Measurements from ENCODE around the gene CAMK1G.

CAMK1G gene

DNA sequence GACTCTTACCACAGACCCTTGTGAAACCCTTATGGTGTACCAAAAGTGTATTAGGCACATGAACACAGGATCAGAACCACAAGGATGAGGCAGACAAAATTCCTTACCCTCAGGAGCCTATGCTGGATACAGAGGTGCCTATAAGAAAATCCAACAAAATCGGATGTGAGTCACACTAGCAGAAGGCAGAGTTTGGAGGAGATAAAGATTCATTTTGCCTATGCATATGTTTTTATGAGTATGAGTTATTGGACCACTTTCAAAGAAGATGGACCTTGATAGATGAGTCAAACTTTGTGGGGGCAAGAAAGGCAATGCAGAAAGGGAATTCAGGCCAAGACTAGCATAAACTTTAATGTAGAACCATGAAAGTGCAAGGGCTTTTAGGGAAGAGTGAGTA is 17.0 kb downstream of the CAMK1G start:
- no peak for DNase-seq (ENCODE audit: low read depth in 2 of 2)

DNA sequence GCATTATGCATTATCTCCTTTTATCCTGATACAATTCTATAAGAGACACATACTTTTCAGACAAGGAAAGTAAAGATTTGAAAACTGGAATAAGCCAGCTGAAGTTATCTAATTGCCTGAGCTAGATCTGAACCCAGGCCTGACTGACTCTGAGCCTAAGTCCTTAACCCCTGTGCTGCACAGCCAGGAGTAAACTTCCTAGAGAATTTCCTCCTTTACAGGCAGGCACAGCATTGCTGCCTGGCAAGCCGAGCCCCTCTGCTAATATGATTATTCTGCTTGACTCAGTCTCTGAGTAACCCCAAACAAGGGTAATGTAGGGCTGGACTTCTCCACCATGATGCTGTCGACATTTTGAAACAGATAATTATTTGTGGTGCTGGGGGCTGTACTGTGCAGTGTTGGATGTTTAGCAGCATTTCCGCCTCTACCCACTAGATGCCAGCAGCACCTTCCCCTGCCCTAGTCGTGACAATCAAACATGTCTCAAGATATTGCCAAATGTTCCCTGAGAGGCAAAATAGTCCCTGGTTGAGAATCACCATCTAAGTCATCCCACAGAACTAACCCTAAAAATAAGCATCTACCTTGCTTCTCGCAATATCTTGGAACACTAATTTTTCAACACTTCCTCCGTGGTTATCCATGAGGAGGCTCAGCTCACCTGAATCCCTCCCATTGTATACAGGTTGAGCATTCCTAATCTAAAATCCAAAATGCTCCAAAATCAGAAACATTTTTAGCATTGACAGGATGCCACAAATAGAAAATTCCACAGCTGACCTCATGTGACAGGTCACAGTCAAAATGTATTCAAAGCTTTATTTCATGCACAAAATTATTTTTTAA is 18.5 kb downstream of the CAMK1G start:
- peak in 1 of 2 donors; percentile 16 for DNase-seq (ENCODE audit: low read depth in 2 of 2)

- DNase-seq (ENCODE audit: low read depth in 2 of 2): no peak
Measured at GRCh38 chr1:209603877-209604276, 20.4 kb downstream of the CAMK1G start.

DNA sequence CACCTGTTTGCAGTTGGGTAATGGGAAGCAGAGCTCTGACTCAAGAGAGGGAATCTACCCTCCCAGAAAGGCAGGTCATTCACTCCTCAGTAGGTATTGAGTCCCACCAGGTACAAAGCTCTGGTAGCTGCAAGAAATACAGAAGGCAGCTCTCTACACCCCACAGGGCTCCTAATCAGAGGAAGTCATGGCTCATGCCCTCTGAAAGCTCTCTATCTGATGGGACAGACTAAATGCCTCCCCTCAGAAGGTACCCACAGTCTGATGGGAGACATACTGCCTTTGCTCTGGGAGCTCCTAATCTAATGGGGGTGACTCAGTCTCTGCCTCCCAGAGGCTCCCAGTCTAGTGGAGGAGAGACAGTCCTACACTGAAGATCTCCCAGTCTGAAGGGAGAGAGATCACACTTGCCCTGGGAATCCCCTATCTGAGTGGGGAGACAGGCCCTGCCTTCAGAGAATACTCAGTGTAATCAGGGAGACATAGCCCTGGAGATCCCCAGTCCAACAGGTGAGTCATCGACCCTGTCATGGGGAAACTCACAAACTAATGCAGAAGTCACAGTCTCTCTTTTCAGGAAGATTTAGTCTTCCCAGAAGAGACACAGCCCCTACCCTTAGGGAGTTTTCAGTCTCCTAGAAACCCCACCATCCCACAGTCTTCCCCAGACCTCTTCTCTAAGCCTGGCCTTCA is 23.7 kb downstream of the CAMK1G start:
- DNase-seq (ENCODE audit: low read depth in 2 of 2): peak in 1 of 2 donors; percentile 12

DNA sequence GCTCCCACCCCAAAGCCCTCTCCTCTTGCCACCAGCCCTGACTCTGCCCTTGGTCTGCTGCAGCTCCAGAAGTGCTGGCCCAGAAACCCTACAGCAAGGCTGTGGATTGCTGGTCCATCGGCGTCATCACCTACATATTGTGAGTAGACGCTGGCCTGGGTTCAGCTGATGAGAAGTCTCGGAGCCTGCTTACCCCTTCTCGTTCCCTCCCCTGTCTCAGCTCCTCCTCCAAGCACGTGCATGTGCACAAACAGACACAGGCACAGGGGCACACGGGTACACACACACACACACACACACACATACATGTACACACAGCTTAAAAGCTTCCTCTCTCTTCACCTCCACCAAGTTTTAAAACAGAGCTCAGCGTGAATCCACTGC is 24.3 kb downstream of the CAMK1G start:
- DNase-seq (ENCODE audit: low read depth in 2 of 2): no peak

- no peak for DNase-seq (ENCODE audit: low read depth in 2 of 2)
Measured at GRCh38 chr1:209609041-209609790, 25.7 kb downstream of the CAMK1G start.

DNA sequence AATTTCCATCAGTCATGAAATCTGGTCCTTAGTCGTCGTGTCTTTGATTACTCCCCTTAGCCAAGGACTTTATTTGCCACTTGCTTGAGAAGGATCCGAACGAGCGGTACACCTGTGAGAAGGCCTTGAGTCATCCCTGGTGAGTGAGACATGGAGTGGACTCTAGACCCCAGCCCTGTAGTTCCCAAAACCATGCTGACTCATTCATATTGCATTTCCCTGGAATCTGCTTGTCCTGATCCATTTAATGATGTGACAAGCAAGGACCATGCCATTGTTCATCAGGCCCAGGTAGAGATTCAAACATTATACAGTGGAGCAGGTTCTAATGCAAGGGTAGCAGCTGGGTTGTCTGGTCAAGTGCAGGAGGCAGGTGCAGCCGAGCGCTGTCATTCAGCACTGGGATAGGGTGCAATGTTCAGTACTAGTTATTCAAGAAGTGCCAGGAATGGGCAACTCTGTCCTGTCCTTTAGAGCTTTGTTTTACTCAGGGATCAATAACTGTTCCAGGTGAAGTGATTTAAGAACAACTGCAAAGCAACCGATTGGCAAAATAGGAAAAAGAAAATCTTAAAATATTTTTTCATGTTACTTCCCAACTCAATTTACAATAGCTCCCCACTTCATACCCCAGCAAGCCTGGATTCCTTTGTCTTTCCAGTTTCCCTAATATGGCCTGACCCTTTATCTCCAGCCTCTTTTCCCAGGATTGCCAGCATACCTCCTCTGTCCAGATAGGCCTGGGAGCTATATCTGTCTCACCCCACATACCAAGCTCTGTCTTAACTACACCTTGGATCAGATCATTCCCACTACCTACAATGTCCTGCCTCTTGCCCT is 26.5 kb downstream of the CAMK1G start:
- DNase-seq (ENCODE audit: low read depth in 2 of 2): no peak

DNA sequence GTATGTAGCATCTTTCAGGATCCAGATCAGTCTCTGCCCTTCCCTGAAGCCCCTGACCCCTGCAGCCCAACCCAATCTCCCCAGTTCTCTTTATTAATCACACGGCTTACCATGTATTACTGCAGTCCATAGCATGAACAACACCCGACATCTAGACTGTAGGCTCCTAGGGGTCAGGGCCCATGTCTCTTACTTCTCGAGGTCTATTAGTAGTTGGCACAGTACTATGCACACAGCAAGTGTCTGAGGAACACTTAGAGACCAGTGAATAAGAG is 27.1 kb downstream of the CAMK1G start:
- no peak for DNase-seq (ENCODE audit: low read depth in 2 of 2)

DNA sequence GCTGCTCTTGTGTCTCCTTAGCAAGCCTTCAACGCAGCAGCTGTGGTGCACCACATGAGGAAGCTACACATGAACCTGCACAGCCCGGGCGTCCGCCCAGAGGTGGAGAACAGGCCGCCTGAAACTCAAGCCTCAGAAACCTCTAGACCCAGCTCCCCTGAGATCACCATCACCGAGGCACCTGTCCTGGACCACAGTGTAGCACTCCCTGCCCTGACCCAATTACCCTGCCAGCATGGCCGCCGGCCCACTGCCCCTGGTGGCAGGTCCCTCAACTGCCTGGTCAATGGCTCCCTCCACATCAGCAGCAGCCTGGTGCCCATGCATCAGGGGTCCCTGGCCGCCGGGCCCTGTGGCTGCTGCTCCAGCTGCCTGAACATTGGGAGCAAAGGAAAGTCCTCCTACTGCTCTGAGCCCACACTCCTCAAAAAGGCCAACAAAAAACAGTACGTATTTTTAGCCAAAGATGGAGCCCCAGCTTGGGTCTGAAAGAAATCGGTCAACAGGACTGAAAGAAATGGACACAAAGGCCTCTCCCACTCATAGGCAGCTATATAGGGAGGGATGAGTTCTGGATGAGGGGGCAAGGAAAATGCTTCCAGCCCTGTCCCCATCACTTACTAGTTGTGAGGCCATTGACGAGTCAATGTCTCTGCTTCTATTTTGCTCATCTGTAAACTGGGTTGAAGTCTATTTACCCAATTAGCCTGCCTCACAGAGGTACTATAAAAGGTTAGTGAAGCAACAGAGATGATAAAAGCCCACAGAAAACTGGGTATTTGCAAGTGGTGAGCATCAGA is 28.5 kb downstream of the CAMK1G start:
- DNase-seq (ENCODE audit: low read depth in 2 of 2): no peak

GRCh38 chr1:209612646-209613399 is 29.3 kb downstream of the CAMK1G start:
- no peak for DNase-seq (ENCODE audit: low read depth in 2 of 2)

GRCh38 chr1:209613400-209614150 is 30.1 kb downstream of the CAMK1G start:
- DNase-seq (ENCODE audit: low read depth in 2 of 2): no peak

DNA sequence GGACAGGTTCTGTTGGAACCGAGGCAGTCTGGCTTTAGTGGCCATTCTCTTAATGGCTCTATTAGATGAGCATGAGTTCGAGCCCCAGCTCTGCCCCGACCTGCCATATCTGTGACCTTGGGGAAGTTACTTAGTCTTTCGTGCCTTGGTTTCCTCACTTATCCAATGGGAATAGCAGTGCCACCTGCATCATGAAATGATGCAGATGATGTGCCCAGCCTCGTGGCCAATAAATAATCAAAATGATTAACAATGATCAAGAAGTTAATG is 30.6 kb downstream of the CAMK1G start:
- no peak for DNase-seq (ENCODE audit: low read depth in 2 of 2)

DNA sequence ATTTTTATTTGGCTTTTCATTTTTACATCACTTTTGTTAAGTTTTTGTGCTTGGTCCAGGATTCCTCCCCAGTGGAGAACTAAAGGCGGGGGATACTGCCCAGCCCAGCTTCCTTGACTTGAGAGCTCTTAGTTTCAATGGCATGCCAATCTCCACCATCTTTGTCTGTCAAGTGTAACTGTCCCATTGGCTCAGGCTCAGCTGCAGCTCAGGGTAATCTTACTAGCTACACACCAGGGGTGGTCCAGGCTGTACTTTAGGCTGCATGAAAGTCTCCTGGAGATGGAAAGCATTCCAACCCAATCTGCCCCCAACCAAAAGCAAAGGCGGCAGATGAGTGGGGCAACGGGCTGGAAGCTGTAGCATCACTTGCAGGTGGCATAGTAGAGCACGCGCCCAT is 31.4 kb downstream of the CAMK1G start:
- DNase-seq (ENCODE audit: low read depth in 2 of 2): no peak

DNA sequence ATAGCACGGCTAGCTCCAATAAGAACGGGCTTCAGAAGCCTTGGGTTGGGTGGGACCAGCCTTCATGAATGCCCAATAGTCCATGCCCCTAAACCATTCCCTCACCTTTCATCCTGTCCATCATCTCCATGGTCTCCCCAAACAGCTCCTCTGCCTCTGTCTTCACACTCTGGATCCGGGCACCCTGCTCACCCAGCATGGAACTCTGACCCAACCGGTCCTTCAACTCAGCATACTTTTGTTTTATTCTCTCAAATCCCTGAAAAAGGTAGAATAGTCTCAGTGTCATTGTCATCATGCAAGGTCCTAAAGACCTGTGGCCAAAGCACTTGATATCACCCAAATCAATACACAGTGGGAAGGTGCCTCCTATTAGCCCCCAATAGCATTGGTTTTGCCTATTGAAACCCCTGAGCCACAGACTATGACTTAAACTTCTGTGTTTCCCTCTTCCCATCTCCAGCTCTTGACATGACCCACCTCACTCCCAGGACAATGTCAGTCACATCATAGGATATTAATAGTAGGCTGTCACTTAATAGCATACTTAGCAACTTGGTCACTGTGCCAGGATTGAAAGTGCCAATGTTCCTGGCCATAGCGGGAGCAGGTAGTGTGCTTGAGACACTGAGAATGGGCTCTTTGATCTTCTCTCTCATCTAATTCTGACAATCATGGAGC is 33.0 kb downstream of the CAMK1G start:
- no peak for DNase-seq (ENCODE audit: low read depth in 2 of 2)

DNA sequence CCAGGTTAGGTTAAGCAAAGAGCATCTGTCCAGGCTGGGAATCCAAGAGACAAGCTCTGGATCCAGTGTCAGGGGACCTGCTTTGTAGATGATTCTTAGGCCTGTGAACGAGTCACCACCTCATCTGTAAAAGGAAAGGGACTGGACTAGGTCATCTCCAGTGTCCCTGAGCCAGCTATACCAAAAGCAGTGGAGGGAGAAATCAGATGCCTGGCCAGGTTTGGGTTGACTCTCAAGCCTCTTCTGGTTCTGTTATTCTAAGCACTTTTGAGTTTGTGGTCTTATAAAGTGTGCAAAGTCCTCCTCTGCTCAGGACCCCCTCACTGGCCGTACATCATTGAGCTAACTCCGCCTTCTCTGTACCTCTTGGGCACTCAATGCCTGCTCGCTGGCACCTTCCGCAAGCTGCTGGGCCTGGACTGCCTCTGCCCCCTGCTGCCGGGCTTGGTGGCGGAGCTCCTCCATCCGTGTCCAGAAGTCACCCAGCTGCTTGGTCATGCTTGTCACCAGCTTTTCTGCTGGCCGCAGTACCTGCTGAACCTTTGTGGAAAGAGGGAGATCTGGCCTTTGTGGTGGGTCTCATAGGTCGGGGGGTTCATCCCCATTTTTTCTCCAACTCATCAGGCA is 33.6 kb downstream of the CAMK1G start:
- DNase-seq (ENCODE audit: low read depth in 2 of 2): no peak

- no peak for DNase-seq (ENCODE audit: low read depth in 2 of 2)
Measured at GRCh38 chr1:209617755-209618154, 34.2 kb downstream of the CAMK1G start.

DNA sequence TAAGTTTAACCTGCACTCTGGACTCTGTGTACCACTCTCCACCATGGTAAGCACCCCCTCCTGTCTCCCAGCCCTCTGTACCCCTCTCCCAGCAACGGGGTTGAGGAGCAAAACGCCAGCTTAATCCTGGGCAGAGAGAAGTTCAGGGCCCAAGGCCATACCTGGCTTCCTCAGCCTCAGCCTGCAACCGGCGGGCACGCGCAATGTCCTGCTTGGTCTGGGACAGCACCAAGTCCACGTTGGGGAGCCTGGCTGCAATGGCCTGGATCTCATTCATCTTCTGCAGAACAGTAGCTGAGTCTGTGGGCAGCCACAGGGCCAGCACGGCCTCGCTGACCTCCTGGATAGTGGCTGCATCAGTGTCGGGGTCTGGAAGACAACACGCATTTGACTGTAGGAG is 34.8 kb downstream of the CAMK1G start:
- no peak for DNase-seq (ENCODE audit: low read depth in 2 of 2)

DNA sequence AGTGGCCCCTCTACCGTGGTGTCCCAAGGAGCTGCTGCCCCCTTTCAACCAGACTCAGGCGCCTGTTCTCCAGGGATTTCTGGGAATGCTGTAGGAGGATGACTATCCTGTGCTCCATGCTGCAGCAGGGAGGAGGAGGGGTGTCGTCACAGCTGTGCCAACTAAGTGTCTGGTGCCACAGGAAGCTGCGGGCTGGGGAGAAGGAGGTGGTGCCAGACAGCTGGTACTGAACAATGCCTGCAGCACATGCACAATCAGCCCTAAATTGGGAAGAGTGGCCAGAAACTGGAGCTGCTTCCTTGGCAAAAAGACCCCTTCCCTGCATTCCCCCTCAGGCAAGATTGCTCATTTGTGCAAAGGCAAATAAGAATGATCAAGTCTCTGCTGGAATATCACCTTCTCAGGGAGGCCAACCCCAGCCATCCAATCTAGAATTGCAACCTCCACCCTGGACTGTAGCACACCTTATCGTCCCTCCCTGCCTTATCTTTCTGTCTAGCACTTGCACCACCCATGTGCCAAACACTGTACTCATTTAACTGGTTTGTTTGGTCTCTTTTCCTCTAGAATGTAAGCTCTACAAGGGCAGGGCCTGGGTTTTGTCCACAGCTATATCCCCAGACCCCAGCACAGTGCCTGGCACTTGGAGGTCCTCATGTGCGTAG is 35.4 kb downstream of the CAMK1G start:
- no peak for DNase-seq (ENCODE audit: low read depth in 2 of 2)

Data from activated CD4-positive, alpha-beta T cell treated with anti-CD3 and anti-CD28 coated beads for 24 hours (primary cell).